GM08714 (cell line): ENCODE measurements around the gene PRKAG2.
"Not testable (repeated sequence)": the region's sequence is repeated elsewhere in the genome, so short reads cannot be mapped to it uniquely, and the experiment has no call there.

Experiments used
- H3K4me3 ChIP-seq: fragments of 200-500 bp; sonication (Bioruptor generic); 2 replicates; pipeline ENCODE4 v1.5.1; 2014; ENCODE audit warnings: mild to moderate bottlenecking, low read length, inconsistent platforms
- ZNF274 ChIP-seq: IDR thresholded peaks from 2 replicates; pipeline ENCODE4 v1.6.1; 2012; ENCODE audit warnings: mild to moderate bottlenecking, low read depth, low read length

The PRKAG2 gene

DNA sequence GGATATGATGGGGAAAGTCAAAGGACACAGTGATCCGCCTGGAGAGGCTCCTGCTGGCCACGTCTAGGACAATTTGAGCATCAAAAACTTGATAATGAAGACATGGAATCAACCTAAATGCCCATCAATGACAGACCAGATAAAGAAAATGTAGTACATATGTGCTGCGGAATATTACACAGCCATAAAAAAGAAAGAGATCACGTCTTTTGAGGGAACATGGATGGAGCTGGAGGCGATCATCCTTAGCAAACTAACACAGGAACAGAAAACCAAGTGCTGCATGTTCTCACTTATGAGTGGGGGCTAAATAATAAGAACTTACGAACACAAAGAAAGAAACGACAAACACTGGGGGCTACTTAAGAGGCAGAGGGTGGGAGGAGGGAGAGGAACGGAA lies 124.9 kb downstream of the PRKAG2 start:
- TF ChIP-seq ZNF274, result no peak
- H3K4me3 ChIP-seq, result no peak overlapping the region

DNA sequence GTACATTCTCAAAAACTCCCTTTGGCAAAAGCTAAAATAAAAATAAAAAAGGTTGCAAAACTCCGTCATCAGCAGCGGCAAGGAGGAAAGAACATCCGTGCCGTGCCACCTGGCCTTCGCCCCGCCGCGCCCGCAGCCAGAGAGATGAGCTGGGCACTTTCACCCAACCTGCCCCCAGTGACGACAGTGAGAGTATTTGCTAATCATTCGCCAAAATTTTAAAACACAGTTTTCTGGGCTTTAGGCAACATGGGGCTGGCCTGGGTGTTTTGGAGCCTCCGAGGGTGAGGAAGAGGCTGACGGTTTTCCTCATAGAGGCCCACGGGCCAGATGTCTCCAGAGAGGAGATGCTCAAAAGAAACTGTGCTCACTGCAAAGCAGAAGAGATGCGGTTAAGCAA lies 128.2 kb downstream of the PRKAG2 start:
- TF ChIP-seq ZNF274, result no peak
- H3K4me3 ChIP-seq, result no peak overlapping the region

DNA sequence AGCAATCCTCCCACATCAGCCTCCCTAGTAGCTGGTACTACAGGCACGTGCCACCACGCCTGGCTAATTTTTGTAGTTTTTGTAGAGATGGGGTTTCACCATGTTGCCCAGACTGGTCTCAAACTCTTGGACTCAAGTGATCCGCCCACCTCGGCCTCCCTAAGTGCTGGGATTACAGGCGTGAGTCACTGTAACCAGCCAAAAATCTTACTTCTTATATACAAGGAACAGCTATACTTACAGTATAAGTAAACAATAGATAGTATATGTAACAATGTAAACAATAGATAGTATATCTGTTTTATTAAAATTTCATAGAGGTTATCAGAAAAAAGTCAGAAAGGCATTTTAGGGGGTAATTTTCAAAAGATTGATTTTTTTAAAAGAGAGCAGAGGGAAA lies 128.9 kb downstream of the PRKAG2 start:
- not testable (repeated sequence) for H3K4me3 ChIP-seq

DNA sequence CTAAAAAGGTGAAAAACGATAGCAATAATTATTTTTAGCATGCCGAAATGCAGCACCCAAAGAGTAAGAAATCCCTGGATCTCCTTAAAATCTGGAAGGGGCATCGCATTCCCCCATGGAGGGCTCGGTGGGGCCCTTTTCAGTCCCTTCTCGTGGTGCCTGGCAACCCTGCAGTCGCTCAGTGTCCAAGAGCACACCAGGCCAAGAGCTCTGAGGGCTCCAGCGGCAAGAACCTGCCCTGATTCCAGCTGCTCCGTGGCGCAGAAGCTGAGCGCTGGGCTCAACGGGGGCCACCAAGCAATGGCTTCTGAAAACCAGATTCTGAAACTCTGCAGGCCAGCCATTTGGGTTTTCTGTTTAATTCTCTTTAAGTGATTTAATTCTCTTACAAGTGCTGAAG lies 131.2 kb downstream of the PRKAG2 start:
- TF ChIP-seq ZNF274, result no peak
- no peak overlapping the region for H3K4me3 ChIP-seq

DNA sequence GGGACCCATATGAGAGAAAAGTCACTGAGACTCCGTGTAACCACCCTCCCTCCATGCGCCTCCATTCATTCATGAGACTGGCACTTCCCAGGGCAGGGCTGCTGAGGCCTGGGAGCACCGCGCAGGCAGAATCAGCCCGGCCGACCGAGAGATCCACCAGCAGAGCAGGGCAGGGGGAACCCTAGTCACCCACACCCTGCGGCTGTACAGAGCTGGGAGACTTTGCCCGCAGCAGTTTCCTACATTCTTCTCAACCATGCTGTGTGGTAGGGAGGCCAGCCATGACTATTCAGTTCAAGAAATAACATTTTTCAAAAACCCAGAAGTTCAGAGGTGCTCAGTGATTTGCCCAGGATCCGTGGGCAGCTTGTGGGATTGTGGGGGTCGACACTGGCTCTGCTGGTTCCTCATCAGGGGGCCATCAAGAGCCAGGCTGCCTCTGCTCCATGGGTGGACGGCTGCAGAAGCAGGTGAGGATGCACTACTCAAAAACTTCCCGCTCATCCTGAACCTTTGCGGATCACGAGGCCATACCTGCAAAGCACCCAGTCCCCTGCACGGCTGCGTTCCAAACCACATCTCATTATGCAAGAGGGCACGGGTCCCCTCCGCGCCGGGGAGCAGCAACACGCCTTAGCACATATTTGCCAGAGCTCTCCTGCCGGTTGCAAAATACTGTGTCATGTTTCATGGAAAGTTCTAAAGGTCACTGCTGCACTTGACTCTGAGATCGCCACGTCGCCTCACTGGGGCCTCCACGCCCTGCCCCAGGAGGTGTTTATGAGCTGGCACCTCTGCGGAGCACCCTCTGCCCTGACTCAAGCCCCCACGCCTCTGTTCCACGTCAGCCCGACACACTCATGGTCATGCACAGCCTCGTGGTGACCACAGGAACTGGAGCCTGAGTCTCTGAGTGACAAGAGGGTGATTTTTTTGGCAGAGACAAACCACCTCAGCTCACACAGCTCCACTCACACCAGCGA lies 132.0 kb downstream of the PRKAG2 start:
- no peak overlapping the region for H3K4me3 ChIP-seq
- TF ChIP-seq ZNF274, result no peak

DNA sequence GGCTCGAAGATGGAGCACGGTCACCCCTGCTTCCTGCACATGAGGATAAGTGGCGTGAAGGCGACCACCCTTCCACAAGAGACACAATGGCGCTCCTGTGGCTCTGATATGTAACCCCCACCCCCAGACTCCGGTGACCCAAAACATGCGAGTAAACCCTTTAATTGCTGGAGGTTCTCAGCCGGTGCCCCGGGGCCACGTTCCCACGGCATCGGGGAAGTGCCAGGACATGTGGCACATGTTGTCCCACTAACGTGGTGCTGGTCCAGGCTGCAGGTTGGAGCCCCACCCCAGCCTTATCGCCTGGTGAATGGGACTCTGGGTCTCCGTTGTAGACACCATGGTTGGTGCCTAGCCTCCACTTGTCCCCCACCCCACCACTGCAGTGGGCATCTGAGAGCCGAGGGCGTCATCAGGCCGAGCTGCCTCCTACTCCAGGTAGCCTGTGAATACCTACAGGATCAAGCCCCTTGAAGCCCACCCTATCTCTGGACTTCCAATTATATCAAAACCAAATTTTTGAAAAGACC lies 132.8 kb downstream of the PRKAG2 start:
- TF ChIP-seq ZNF274, result no peak
- H3K4me3 ChIP-seq, result no peak overlapping the region

DNA sequence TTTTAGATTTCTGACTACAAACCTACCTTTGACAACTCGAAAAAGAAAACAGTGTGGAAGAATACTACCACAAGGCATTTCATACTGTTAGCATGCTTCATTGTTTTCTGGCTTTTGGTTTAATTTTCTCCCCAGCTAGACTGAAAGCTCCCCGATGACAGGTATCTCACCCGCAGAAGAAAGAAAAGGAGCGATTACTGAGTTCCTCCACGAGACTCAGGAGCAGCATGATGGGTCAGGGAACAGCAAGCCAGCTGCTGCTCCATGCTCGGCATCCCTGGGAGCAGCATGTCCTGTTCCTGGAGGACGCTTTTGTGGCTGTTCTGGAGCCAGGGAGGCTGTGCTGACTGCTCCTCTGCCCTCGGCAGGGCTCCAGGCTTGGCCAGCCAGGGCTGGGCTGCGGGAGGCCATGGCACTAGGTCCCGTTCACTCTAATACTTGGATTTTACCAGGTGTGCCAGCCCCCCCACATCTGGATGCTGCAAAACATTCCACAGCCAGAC lies 133.4 kb downstream of the PRKAG2 start:
- no peak for TF ChIP-seq ZNF274
- no peak overlapping the region for H3K4me3 ChIP-seq

DNA sequence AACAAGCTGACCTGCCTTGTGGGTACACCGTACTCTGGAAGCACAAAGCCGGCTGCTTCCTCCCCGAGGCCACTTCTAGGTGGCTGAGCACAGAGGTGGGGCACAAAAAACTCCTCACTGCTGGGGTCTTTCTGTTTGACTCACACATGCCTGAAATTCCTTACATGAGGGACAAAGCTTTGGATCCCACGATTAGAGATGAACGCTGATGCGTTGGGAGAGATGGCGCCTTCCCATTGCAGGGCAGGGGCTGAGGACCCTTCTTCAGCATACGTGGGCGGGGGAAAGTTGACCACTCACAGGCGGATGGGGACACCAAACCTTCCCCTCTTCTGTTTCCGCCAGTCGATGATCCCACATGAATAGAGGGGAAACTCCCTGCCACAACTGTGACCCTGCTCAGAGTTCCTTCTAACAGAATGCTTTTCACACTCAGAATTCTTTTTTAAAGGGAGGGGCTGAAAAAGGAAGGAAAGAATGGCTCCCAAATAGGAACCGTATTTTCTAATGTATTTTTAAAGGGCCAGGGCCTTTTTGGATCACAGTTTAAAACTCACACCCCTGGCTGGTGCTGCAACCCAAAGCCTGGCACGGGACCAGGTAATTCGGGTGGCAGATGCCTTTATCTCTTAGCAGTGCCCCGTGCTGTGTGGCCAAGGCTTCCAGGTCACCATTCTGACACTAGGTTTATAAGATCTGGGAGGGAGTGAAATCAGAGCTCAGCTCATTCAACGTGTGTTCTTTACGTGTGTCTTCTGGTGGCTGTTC lies 134.0 kb downstream of the PRKAG2 start:
- H3K4me3 ChIP-seq, result no peak overlapping the region
- no peak for TF ChIP-seq ZNF274

DNA sequence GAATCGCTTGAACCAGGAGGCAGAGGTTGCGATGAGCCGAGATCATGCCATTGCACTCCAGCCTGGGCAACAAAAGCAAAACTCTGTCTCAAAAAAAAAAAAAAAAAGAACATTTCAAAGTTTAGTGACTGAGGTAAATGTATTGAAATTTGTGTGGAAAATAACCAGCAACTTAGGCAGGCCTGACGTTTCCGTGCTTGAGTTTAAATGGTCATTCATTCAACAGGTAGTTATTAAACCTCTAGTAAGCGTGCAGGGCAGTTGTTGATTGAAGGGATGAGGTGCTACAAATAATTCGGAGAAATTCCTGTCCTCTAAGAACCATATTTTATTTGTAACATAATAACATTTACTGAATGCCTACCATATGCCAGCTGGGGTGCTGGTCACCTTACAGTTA lies 135.3 kb downstream of the PRKAG2 start:
- TF ChIP-seq ZNF274, result no peak
- H3K4me3 ChIP-seq, result no peak overlapping the region

DNA sequence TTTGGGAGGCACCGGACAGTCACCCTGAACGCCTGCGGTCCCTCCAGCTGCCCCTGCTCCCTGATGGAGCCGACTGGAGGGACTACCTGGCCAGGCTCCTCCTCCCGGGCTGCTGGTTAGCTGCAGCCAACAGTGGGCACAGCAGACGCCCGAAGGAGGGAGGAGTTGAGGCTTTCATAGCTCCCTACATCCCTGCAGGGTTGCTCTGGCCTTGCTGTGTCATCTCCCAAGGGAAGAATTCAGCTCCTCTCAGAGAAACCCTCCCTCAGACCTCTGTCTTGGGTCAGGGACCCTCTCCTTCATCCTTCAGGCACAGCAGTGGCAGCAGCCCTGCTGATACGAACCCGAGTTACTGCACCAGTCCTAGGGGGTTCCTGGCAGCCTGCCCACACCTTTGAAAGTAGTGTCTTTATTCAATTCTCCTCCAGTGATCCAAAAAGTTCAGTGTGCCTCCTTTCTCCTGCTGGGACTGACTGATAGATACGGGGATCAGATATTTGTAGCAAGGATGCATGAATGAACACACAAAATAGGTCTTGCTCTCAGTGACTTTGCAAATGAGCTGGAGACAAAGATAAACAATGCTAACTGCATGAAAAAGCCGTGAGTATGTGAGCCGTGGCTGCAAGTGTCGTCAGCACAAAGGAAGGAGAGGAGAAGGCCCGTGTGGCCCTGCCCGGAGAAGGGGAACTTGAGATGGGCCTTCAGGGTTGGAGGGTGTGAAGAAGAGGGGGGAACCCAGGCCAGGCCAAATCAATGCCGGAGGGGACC lies 136.6 kb downstream of the PRKAG2 start:
- no peak overlapping the region for H3K4me3 ChIP-seq
- TF ChIP-seq ZNF274, result no peak

DNA sequence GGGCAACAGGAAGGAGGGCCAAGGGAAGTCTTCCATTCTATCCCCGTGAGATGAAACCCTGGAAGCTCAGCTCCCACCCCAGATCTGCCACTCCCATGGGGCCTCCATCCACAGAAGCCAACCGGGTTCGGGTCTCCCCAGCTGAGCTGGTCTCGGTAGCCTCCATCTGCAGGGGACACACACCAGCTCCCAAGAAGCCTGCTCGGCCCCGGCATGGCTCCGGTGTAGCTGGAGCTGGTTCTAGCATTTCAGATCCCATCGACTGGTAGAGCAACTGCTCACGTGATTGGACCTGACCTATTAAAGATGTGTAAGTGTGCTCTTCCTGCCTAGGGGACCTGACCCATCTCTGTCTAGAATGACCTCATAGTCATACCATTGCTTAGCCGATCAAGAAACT lies 138.0 kb downstream of the PRKAG2 start:
- no peak for TF ChIP-seq ZNF274
- no peak overlapping the region for H3K4me3 ChIP-seq

DNA sequence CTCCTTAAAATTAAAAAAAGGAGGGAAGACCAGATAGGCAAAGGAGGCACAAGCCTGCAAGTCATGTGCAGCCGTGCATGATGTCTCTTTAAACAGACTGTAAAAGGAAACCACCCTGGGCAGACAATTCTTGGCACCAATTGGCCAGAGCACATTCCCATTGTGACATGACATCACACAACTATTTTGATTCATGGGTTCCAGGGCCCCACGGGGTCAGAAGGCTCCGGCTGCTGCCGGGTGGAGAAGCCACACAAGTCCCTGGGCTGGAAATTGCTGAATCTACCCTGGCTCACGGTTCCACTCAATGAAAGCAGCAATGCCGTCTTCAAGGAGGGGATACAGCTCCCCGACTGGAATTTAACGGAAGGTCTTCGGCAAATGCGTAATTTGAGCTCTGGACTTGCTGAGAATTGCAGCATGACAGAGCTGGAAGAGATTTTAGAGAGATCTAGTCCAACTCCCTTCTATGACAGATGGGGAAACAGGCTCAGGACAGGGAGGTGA lies 140.5 kb downstream of the PRKAG2 start:
- H3K4me3 ChIP-seq, result no peak overlapping the region
- no peak for TF ChIP-seq ZNF274

DNA sequence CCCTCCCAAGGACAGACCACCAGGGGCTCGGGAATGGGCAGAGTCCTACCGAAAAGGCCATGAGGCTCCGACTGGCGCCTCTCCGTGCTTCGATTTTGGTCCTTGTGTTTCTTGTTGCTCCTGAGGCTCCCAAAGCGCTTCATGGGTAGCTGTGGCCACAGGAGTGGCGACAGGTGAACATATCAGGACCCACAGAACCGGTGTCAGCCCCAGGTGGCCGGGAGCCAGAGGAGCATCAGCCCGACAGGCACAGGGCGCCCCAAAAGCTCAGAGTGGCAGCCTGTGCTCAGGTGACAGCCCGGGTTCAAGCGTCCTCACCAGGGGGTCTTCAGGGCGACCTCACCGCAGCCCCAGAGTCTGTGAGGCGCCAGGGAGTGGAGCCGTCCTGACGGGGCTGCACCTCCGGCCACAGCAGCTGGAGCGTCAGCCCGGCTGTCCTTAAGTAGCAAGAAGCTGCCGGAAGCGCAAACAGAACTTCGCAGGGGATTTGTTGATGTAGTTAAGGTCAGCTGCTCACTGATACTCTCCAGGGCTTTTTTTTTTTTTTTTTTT lies 141.0 kb downstream of the PRKAG2 start:
- no peak overlapping the region for H3K4me3 ChIP-seq
- no peak for TF ChIP-seq ZNF274
